NCI-H2107 treated with DMSO at 0.1 percent for 48 hours (cell line): ENCODE measurements around the gene CCDC110.
"Not testable (repeated sequence)": the region's sequence is repeated elsewhere in the genome, so short reads cannot be mapped to it uniquely, and the experiment has no call there.

Experiments used
- DNase-seq: peaks from one replicate; lab custom pipeline; 2025; ENCODE audit not compliant: unreplicated experiment; lab: John Stamatoyannopoulos, UW

CCDC110 gene

DNA sequence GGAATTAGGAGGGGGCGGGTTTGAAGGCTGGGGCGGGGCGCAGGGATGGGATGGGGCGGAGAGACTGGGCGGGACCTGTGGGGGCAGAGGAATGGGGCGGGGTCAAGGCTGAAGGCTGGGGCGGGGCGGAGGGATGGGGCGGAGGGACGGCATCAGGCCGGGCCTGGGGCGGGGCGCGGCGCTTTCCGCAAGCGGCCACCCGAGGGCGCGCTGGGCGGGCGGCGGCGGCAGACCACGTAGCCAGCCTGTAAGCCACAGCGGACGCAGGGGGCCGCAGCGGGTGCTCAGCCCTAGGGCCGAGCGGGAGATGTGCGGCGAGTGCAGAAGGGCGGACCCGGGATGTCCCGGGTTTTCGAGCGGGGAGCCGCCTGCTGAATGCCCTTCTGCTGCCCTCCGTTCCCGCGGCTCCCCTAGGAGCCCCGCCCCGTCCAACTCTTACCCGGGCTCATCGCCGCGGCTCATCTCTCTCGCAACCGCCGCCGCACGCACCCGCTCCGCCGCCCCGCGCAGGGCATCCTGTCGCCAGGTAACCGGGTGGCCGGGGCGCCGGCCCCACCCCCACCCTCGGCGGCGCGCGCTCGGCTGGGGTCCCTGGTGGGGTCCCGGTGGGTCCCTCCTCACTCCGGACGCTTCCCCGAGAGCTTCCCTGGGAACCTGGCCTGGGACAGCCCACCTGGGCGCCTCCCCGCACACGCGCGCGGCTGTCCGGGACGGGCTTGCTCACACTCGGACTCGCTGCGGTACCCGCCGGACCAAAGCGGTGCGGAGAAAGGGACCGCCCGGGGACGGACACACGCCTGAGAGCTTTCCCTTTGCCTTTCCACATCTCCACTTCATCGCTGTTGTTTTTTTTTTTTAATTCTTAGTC is at the start of gene CCDC110:
CCDC110 (minus strand) TSS at position 499 of the 868 bp plus-strand sequence; CDS start at position 449, 50 bp downstream.
- peak; percentile 65 for DNase-seq

DNA sequence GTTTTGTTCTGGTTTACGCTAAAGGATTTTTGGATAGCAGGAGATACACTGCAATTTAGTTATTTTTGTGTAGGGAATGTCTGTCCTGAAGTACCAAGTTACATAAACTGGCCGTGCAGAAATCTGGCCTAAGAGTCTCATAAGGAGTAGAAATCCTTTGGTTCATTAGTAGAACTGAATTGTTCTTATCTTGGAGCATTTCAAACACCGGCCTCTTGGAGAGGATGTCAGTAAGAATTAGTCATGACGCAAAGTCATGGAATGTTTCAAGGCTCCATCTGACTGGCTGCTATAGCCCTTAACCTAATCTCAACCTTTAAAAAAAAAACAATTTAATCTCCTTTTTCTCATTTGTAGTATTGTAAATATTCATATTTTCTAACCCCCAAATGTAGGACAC is 48.6 kb upstream of the CCDC110 start:
- DNase-seq: no peak

DNA sequence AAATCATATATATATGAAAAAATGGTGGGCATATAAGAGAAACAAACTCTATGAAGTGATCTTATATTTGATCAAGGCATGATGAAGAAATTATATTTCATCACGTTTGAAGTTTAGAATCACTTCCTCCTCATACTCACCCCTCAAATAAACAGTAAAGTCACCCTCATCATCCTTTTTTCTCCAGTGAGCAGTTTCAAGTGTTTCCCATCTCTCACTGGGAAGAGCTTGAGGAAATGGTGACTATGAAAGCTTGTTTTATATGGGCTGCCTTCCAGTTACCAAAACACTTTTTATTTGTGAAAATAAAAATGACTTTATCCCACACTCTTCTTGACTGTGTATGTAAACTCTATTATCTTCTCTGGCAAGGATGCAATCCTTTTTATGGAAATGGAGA is 47.0 kb upstream of the CCDC110 start:
- no peak for DNase-seq

DNA sequence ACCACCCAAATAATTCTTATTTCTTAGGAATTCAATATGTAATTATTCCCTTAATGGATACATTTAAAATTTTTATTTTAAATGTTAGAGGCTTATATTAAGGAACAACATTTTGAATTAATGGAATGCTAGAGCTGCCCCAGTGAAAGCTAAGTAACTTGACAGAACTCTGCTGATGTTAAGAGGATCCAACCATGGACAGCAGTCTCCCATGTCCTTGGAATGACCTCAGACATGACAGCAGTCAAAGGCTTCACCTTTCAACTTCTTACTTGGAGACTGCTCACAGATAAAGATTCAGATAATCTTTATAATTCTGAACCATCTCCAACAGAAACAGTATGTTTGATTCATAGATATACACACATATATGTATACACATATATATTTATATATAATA is 46.5 kb upstream of the CCDC110 start:
- no peak for DNase-seq

DNA sequence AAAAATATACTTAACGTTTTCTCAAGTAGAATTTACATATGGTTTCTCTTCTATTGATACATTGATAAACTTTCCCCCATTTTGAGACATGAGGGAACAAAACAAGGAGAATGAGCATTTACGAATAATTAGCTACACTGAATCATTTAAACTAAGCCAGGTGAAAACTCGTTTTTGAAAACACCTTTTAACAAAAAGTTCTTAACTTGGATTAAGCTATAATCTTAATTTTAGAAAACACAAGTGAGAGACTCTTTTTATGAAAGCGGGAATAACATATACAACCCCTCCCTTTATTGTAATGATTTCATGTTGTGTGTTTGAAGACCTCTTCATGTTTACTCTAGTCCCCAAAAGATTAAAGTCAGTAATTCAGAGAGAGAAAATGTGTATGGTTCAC is 43.7 kb upstream of the CCDC110 start:
- DNase-seq: no peak

DNA sequence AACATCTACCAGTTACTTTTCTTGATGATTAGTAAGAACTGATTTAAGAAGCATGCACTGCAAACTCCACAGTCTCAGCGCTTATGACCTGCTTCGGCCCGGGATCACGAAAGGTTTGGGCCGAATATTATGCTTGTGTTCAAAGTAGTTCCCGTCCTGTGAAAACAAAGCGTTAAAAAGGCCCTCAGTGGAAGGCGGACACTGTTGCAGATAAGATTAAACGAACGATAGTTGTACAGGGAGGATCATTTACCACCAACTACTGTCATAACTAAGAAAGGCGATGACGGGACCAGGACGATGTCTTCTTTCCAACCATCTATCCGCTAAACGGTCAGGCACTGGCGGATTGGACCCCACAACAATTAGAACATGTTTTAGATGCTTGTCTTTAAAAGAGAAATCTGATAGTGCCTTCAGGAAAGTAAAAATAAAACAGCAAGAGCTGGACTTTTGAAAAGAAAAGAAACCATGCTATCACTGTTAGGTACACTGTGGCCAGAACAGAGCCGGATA is 42.7 kb upstream of the CCDC110 start:
- DNase-seq: no peak

DNA sequence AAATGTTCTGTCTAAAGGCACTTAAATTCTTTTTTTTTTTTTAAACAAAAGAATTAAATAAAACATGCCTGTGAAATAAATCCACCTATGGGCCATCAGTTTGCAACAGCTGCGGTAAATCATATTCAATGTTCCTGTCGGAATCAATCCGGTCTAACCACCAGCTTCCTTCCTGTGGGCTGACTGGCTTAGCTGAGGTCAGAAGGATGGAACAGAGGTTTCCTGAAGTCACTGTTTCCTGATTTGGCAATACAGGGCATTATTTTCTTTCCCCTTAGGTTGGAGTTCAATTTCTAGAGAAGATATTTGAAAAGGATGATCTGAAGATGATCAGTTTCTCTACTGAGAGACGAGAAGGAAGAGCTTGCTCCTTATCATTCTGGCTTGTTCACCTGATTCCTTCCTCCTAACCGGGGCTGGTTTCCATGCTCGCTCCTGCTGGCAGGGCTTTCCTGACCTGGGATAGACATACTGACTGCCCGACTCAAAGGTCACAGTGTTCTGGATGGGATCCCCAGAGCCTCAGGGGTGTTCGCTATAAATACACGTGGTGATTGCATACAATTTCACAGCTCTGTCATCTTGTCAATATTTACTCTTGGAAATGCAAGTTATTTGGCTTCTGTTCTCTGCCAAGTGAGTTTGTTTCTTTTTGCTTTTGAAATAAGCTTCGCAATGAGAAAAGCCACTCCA is 42.1 kb upstream of the CCDC110 start:
- DNase-seq: no peak

DNA sequence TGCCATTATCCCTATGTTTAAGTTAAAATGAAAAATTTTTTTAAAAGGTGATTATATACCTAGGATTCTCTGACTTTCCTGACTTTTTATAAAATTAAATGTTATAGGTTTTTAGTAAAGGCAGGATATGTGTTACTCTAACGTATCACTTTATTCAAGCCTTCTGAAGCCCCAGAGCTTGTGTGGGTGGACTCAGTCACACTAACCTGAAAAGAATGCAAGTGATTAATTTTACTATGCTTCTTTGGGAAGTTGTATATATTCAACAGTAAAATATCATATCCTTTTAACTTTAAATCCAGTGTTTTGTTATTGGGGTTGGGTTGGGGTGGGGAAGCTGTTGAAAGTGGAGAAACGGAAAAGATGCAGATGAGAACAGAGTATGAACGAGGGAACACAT is 41.0 kb upstream of the CCDC110 start:
- DNase-seq: no peak

DNA sequence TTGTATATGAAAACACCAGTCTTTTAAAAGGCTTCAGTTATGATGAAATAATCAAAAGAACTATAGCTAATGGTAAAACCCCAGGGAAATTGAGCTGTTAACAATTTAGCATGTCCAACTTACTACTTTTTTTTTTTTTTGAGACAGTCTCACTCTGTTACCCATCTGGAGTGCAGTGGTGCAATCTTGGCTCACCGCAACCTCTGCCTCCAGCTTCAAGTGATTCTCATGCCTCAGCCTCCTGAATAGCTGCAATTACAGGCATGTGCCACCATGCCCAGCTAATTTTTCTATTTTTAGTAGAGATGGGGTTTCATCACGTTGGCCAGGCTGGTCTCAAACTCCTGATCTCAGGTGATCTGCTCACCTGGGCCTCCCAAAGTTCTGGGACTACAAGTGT is 39.7 kb upstream of the CCDC110 start:
- not testable (repeated sequence) for DNase-seq

DNA sequence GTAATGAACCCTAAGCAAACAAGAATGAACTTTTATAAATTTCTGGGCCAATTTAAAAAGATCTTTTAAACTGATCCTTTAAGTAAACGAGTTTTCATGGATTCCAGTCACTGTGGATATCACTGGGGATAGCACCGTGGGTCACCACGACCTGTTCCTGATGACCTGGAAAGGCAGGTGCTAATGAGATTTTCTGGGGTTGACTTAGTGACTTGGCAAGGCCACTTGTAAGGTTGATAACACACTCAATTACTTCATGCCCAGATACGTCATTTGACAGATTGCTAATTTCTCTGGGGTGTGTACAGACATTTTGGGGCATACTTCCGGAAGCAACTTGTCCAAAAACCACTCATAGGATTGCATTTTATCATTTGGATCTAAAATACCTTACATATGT is 39.3 kb upstream of the CCDC110 start:
- no peak for DNase-seq

DNA sequence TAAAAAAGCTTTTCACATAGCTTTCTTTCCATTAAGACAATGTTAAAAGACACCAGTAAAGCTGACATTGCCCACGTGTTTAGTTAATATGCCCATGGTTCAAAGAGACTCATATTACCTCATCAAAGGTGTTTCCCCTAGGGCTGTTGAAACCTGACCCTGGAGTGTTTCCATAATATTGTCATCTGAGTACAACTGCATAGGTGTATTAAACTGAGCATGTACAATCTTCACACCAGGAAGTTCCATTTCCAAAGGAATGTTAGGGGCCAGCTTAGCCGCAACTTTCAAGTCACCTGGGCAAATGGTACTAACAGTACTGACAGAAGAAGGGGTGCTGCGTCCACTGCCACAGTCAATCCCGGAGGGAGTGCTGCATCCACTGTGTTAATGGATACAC is 36.6 kb upstream of the CCDC110 start:
- peak; percentile 82 for DNase-seq

DNA sequence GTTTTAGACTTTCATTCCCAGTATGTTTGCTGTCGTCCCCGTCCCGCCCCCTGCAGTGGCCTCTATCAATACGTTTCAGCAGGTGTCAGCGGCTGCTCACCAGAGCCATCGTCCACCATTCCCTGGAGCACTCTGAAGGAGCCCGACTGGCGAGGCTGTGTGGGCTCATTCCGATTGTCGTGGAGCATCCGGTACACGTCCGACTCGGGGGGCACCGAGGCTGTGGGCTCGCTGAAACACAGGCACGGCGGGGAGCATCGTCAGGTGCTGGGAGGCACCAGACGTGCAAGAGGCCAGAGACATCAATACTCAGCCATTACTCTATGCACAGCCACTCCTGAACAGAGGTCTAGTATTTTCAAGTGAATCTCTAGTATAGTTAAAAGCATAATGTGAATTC is 34.9 kb upstream of the CCDC110 start:
- DNase-seq: no peak

DNA sequence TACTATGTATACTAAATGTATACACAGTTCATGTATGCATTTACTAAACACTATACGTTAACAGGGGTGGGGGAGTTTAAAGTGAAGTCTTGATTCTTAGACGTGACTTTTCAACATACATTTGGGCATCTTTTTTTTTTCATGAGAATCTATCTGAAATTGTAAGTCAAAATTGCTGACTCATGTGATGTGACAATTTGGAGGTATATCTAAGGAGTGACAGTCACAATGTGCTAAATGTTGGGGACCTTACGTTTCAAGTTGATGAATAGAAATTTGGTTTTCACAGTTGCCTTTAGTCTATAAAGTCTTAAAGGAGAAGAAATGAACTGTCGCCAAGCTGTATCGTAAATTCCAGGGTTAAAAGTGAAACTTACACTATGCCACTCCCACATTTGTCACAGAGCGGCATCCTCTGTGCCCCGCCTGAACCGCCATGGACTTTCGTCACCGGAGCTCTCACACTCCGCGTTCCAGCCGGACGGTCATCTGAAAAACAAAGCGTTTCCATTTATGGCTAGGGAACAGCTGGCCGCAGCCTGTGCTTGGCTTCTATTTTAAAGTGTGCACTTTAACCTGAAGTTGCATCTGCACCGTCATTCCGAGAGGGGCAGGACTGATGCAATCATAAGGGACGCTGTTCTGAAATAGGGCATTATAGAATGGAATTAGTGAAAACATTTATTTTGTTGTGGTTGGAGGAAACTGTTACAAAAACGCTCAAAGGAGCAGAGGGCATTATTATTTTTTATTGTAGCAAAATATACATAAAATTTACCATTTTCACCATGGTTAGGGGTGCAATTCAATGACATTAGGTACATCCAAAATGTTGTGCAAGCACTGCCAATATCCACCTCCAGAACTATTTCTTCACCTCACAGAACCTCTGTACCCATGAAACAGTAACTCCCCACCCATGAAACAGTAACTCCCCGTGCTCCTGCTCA is 32.8 kb upstream of the CCDC110 start:
- DNase-seq: no peak

DNA sequence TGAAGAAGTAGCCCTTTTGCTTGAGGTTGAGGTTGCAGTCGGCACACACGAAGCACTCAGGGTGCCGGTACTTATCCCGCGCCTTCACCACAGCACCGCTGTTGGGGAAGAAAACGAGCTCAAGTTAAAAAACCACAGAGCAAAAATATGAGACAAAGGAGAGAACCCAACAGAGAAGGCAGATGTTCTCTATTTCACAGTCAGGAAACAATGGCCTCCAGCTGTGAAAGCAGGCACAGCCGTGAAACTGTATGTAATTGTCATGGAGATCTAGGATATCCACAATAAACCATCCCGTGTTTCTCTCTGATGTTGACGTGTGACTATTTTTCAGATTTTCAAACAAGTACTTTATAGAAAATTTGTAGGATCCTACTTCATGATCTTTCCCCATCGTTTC is 30.9 kb upstream of the CCDC110 start:
- peak; percentile 50 for DNase-seq

DNA sequence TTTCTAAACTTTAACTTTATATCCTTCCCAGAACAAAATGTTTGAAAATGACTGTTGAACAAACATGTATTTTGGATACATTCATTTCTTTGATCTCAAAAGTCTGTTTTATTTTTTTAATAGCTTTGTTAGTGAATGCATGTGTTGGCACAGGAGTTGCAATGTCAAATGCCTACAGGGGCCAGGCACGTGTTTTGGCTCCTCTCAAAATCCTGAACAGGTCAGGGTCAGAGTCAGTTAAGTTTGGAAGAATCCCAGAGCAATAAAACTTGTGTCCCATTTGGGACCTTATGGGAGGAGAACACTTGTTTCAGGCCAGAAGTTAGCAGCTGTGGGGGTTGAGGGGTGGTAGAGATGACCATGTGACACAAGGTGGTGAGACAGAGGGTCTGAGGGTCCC is 29.0 kb upstream of the CCDC110 start:
- DNase-seq: no peak

DNA sequence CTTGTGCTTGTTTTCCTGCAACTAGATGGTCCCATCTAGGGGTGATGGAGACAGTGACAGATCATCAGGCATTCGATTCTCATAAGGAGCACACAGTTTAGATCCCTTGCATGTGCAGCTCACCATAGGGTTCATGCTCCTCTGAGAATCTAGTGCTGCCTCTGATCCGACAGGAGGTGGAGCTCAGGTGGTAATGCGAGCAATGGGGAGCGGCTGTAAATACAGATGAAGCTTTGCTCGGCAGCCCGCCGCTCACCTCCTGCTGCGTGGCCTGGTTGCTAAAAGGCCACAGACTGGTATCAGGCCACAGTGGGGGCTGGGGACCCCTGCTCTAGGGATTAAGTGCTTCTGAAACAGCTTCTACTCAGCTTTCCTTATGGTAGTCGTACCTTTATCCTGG is 28.5 kb upstream of the CCDC110 start:
- no peak for DNase-seq

DNA sequence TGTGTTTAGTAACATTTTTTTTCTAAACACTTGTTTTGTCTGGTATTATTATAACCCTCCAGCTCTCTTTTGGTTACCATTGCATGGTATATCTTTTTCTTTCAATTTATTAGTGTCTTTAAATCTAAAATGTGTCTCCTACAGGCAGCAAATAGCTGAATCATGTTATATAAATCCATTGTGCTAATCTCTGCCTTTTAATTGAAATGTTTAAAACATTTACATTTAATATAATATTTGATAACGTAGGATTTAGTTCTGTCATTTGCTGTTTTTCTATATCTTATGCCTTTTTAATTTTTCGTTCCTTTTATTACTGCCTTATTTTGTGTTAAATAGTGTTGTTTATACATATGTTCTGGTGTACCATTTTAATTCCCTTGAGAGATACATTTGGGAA is 17.1 kb upstream of the CCDC110 start:
- no peak for DNase-seq

DNA sequence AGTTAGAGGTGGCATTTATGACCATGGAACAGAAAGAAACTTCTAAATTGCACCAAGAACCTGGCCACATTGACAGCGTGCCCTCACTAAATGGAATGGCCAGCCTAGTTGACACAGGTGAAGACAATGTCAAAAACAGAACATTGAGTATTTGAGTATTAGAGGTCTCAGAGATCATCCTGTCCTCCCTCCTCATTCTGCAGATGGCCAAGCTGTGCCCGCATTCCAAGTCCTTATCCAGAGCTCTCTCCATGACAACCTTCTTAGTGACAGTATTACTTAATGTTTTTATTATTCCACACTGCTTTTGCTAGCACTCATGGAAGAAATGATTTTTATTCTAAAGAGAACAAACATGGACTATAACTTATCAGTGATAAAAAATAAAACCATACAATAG is 9.9 kb upstream of the CCDC110 start:
- DNase-seq: no peak

DNA sequence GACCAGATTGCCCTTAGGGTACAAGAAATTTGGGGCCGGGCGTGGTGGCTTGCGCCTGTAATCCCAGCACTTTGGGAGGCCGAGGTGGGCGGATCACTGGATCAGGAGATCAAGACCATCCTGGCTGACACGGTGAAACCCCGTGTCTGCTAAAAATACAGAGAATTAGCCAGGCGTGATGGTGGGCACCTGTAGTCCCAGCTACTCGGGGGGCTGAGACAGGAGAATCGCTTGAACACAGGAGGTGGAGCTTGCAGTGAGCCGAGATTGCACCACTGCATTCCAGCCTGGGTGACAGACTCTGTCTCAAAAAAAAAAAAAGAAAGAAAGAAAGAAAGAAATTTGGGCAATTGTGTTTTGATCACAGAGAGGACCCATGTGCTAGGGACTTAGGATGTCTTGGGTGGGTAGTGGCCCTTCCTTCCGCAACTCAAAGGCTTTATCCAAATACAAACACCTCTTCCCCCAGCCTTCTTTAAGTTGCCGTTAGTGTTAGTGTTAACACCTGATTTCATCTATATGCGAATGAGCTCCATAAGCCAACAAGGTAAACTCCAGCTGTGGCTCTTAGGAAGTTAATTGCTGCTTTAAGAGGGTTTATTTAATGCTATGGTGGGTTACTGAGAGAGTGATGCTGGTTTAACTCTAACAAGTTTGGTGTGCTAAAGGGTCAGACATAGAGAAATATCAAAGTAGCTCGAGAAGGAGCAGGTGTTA is 8.6 kb upstream of the CCDC110 start:
- no peak for DNase-seq

DNA sequence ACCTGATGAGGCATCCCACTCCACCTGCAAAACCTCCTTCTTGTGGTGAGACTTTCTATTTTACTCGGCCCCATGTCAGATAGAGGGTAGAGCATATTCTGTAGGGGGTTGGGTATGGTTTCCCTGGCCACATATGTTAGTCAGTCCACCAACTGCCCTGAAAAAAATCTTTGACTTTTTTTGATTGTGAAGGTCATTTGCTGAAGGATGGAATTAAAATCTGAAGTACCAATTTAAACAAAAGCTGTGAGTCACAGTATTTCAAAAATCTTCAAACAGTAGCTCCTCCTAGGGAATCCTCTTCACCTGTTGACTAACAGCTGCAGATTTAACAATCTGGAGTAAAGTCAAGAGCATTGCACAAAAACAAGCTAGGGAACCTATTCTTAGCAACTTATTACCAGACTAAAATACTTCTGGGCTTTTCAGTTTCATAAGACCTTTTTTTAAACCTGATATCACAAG is 8.0 kb upstream of the CCDC110 start:
- no peak for DNase-seq
